GM23338 (cell line): ENCODE data around the gene KRTAP5-3. TPM values are rescaled to one million over a fixed set of nuclear protein-coding genes. Genes with fewer than 3 reads are reported as not detected.

Source experiments
- ATAC-seq: fragments of 200-7000 bp; cut with Tn5 transposase; 3 replicates; pipeline ENCODE4 v1.9.1; 2020
- DNase-seq: peaks from one replicate; pipeline ENCODE4 v3.0.0-alpha.2; 2015; ENCODE audit warnings: low spot score
- H2AFZ ChIP-seq: fragments of 200-600 bp; sonication (generic); 2 replicates; pipeline ENCODE4 v1.8.0; 2016; ENCODE audit warnings: antibody characterized with exemption, mild to moderate bottlenecking, moderate library complexity
- H3F3A ChIP-seq: fragments of 200-600 bp; sonication (generic); replicated peaks from 2 replicates; pipeline ENCODE4 v1.8.0; 2017; ENCODE audit warnings: antibody characterized with exemption, mixed run types, low read depth
- H3K27ac ChIP-seq: fragments of 200-600 bp; sonication (generic); 2 replicates; pipeline ENCODE4 v1.6.1; 2016; ENCODE audit warnings: low read depth
- H3K27me3 ChIP-seq: fragments of 200-600 bp; sonication (generic); 2 replicates; pipeline ENCODE4 v1.8.0; 2016; ENCODE audit warnings: mild to moderate bottlenecking, mixed run types, moderate library complexity; ENCODE audit not compliant: insufficient read depth
- H3K36me3 ChIP-seq: fragments of 200-600 bp; sonication (generic); 2 replicates; pipeline ENCODE4 v1.8.0; 2016; ENCODE audit warnings: mild to moderate bottlenecking; ENCODE audit not compliant: insufficient read depth
- H3K4me1 ChIP-seq: fragments of 200-600 bp; sonication (generic); 2 replicates; pipeline ENCODE4 v1.8.0; 2016; ENCODE audit warnings: mild to moderate bottlenecking, moderate library complexity; ENCODE audit not compliant: insufficient read depth
- H3K4me2 ChIP-seq: fragments of 200-600 bp; sonication (generic); 2 replicates; pipeline ENCODE4 v1.7.1; 2017; ENCODE audit warnings: mixed run types
- H3K4me3 ChIP-seq: fragments of 200-600 bp; sonication (generic); 2 replicates; pipeline ENCODE4 v1.6.1; 2016; ENCODE audit warnings: mixed run types
- H3K79me2 ChIP-seq: fragments of 200-600 bp; sonication (generic); replicated peaks from 2 replicates; pipeline ENCODE4 v1.8.0; 2017; ENCODE audit warnings: mild to moderate bottlenecking; ENCODE audit not compliant: insufficient read depth
- H3K9me2 ChIP-seq: fragments of 200-600 bp; sonication (generic); 2 replicates; pipeline ENCODE4 v1.8.0; 2017; ENCODE audit not compliant: insufficient read depth
- H4K20me1 ChIP-seq: fragments of 200-600 bp; sonication (generic); replicated peaks from 2 replicates; pipeline ENCODE4 v1.8.0; 2017; ENCODE audit warnings: mild to moderate bottlenecking; ENCODE audit not compliant: insufficient read depth
- H3K27ac Mint-ChIP-seq: 2 replicates; pipeline ENCODE4 v1.8.0; 2020; ENCODE audit warnings: inconsistent platforms, mild to moderate bottlenecking, moderate library complexity, mixed read lengths
- H3K27me3 Mint-ChIP-seq: 3 replicates; pipeline ENCODE4 v1.8.0; 2022; ENCODE audit warnings: low read depth, mild to moderate bottlenecking, moderate library complexity, mixed read lengths, inconsistent platforms; ENCODE audit not compliant: insufficient read depth, poor library complexity
- H3K36me3 Mint-ChIP-seq: 3 replicates; pipeline ENCODE4 v1.8.0; 2021; ENCODE audit warnings: low read depth, mild to moderate bottlenecking, inconsistent platforms, moderate library complexity, mixed read lengths
- H3K4me1 Mint-ChIP-seq: 3 replicates; pipeline ENCODE4 v1.8.0; 2020; ENCODE audit warnings: mild to moderate bottlenecking, inconsistent platforms, mixed read lengths
- H3K4me3 Mint-ChIP-seq: 3 replicates; pipeline ENCODE4 v1.8.0; 2021; ENCODE audit warnings: moderate library complexity, mild to moderate bottlenecking, inconsistent platforms, mixed read lengths
- H3K9me3 Mint-ChIP-seq: 3 replicates; pipeline ENCODE4 v1.8.0; 2020; ENCODE audit warnings: moderate library complexity, mild to moderate bottlenecking, inconsistent platforms, mixed read lengths
- CTCF ChIP-seq, 2 experiments: fragments of 200-600 bp in 1 of 2; sonication (generic) in 1 of 2; conservative IDR thresholded peaks; 2 replicates each; pipeline versions ENCODE4 v1.5.1 to v1.6.1; 2016 to 2017; ENCODE audit warnings: antibody characterized with exemption in 2 of 2, low read depth in 2 of 2, mild to moderate bottlenecking in 2 of 2, moderate library complexity in 1 of 2
- EZH2phosphoT487 ChIP-seq: fragments of 200-600 bp; sonication (generic); IDR thresholded peaks from one replicate; pipeline ENCODE4 v1.8.1; 2018; ENCODE audit warnings: antibody characterized with exemption; ENCODE audit not compliant: unreplicated experiment
- NANOG ChIP-seq: IDR thresholded peaks from 2 replicates; pipeline ENCODE4 v1.6.1; 2016; ENCODE audit warnings: antibody characterized with exemption, borderline replicate concordance
- STAT1 ChIP-seq: IDR thresholded peaks from one replicate; pipeline ENCODE4 v1.6.1; 2016; ENCODE audit warnings: antibody characterized with exemption; ENCODE audit not compliant: unreplicated experiment
- ZNF331 ChIP-seq: fragments of 250-450 bp; sonication (Bioruptor Pico); IDR thresholded peaks from 2 replicates; pipeline ENCODE4 v1.5.0; 2020; ENCODE audit warnings: low read depth, mild to moderate bottlenecking, moderate library complexity
- ZNF462 ChIP-seq: fragments of 250-450 bp; sonication (Bioruptor Pico); IDR thresholded peaks from 2 replicates; pipeline ENCODE4 v1.5.0; 2020; ENCODE audit warnings: mild to moderate bottlenecking, moderate library complexity
- polyA plus RNA-seq: library from polyadenylated mRNA; unstranded; fragments of >200 nt; fragmentation: Nextera tagmentation; extraction: Ambion mirVana; gene quantifications from 2 replicates; pipeline ENCODE4 v1.2.1, GENCODE V29; 2016
- total RNA-seq: library from RNA; depleted of rRNA; stranded (reverse); fragments of >200 nt; shearing (Covaris generic); gene quantifications from 2 replicates; pipeline ENCODE4 v1.2.3, GENCODE V29; 2014

Gene KRTAP5-3
- total and polyA plus RNA-seq, 2 experiments from 2014 or later: not detected

- Histone ChIP-seq H3K27me3 (peaks cover 26% of the 10 kb centered on the region), H3F3A (peaks cover 5% of the 10 kb centered on the region; the same call in 1 of the 2 replicates), H3K36me3 (no peaks in the 10 kb centered on the region), H3K4me2 (no peak overlapping the region), H2AFZ (no peak overlapping the region), H3K27ac (no peak overlapping the region), H3K79me2 (no peaks in the 10 kb centered on the region), H3K4me1 (peaks cover 27% of the 10 kb centered on the region), H3K9me2 (no peaks in the 10 kb centered on the region), H3K4me3 (no peak overlapping the region), H4K20me1 (no peaks in the 10 kb centered on the region)
- H3K27me3 Mint-ChIP-seq: peaks cover 24% of the 10 kb centered on the region
- no peaks in the 10 kb centered on the region for H3K9me3 Mint-ChIP-seq
- H3K4me3 Mint-ChIP-seq: no peak overlapping the region
- no peak overlapping the region for H3K27ac Mint-ChIP-seq
- no peak for DNase-seq
- H3K36me3 Mint-ChIP-seq: no peaks in the 10 kb centered on the region
- TF ChIP-seq NANOG (no peak), CTCF (conservative IDR thresholded peaks at IDR 0.05; ENCODE audit: low read depth in 2 of 2) (peak; percentile 45 to 53)
- peaks cover 21% of the 10 kb centered on the region for H3K4me1 Mint-ChIP-seq
- no peak for ATAC-seq
Observed at GRCh38 chr11:1566381-1567051, 41.7 kb downstream of the KRTAP5-3 start.

GRCh38 chr11:1565904-1566247 lies 42.4 kb downstream of the KRTAP5-3 start:
- Mint-ChIP-seq H3K4me3 (no peak overlapping the region), H3K9me3 (no peaks in the 10 kb centered on the region), H3K27ac (no peak overlapping the region), H3K27me3 (peaks cover 24% of the 10 kb centered on the region), H3K4me1 (peaks cover 21% of the 10 kb centered on the region), H3K36me3 (no peaks in the 10 kb centered on the region)
- H3K4me3 ChIP-seq: no peak overlapping the region
- no peaks in the 10 kb centered on the region for H3K79me2 ChIP-seq
- peaks cover 25% of the 10 kb centered on the region for H3K4me1 ChIP-seq
- H3K27me3 ChIP-seq: peaks cover 20% of the 10 kb centered on the region
- H3K9me2 ChIP-seq: no peaks in the 10 kb centered on the region
- H3K36me3 ChIP-seq: no peaks in the 10 kb centered on the region
- H3F3A ChIP-seq: peaks cover 5% of the 10 kb centered on the region; the same call in 1 of the 2 replicates
- H3K4me2 ChIP-seq: no peak overlapping the region
- DNase-seq (no peak), ATAC-seq (no peak)
- no peaks in the 10 kb centered on the region for H4K20me1 ChIP-seq
- no peak overlapping the region for H3K27ac ChIP-seq
- no peak overlapping the region for H2AFZ ChIP-seq
- no peak for TF ChIP-seq STAT1
- TF ChIP-seq NANOG: no peak
- no peak for TF ChIP-seq CTCF (conservative IDR thresholded peaks at IDR 0.05; ENCODE audit: low read depth in 2 of 2)
- TF ChIP-seq ZNF331 (CRISPR knock-in tag): no peak
- no peak for TF ChIP-seq ZNF462 (CRISPR knock-in tag)
- TF ChIP-seq EZH2phosphoT487: no peak
